Effector CD4-positive, alpha-beta T cell (primary cell): Measurements from ENCODE around the gene NUDT14.

Source experiments
- DNase-seq: peaks from one replicate; pipeline ENCODE4 v3.0.0-alpha.2; 2020

NUDT14 gene

DNA sequence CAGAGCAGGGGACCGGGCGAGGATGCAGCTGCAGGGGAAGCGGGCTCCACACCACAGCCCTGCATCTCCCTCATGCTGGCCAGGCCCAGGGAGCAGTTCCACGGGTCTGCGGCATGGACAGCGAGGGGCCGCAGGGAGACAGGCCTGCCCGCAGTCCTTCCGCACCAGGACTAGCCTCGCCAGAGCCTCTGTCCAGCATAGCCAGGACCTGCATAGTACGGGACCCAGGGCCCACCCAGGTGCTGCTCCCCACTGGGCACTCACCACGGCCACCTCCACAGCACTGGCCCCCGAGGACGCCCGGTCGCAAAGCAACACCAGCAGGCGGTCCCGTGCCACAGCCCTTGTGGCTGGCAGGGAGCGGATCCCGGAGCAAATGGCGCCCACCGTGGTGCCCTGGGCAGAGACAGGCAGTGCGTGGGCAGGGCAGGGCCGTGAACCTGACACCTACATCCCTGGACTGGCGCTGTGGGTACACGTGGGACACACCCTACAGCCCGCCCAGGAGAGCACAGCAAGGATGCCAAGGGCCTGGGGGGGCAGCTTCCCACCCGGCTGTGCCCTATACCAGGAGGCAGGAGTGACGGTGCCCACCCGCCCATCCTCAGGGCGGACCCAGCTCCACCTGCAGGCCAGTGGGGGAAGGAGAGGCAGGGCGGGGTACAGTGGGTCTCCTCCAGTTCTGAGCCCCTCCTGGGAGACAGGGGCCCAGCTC, 36.3 kb downstream of the NUDT14 start:
- no peak for DNase-seq

DNA sequence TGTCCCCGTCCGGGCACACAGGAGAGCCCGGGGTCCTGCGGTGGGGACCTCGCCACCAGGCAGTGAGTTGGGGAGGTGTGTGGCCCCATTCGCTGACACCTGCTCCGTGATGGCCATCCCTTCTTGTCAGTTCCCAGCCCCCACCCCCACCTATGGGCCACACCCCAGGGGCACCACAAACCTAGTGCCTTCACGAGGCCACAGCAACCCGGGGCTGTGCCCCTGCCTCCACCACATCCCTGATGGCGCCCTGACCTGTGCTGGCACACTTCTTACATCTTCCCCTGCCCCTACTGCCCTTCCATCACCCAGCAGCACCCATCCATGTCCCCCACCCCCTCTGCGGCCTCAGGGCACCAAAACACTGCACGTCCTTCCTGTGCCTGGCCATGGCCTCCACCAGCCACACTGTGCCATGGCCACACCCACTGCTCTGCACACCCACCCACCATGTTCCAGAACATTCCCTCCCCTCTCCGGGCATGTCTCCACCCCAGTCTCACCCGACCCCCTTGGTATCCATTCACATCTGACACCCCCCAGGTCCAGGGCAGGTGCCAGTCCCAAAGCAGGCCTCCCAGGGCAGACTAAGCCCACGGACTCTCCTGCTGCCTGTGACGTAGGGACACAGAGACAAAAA, 37.0 kb downstream of the NUDT14 start:
- DNase-seq, result no peak

GRCh38 chr14:105143451-105144025, 37.6 kb downstream of the NUDT14 start:
- no peak for DNase-seq

GRCh38 chr14:105142651-105143450, 38.3 kb downstream of the NUDT14 start:
- DNase-seq, result no peak

DNA sequence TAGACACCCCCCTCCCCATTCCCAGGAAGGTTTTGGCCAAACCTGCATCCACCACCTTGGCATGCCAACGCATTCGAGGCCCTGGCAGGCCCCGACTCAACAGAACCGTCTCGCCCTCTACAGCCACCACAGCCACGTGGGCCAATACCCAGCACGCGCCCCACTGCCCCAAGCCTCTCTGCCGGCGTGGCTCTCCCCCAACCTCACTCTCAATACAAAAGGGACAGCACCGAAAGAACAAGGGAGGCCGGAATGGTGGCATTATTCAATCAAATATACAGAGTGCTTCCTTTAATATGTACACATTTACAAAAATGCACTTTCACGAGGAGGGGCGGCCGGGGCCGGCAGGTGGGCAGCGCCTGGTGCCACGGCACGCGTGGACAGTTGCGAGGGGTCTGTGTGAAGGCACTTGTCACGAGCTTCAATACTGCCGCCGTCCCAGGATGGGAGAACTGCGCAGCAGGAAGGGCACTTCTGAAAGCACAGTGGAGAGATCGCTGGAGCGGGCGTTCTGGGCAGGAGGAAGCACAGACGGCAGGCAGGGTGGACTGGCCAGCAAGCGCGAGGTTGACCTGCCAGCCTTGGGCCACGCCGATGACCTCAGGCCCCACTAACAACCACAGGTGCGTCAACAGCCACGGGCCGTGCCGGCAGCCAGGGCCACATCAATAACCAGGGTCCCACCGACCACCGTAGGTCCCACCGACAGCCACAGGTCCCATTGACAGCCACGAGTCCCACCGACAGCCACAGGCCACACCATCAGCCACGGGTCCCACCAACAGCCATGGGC, 39.4 kb downstream of the NUDT14 start:
- DNase-seq, result no peak

GRCh38 chr14:105141026-105141425, 40.1 kb downstream of the NUDT14 start:
- DNase-seq, result no peak

- DNase-seq, result no peak
Measured at GRCh38 chr14:105140581-105140980, 40.5 kb downstream of the NUDT14 start.

DNA sequence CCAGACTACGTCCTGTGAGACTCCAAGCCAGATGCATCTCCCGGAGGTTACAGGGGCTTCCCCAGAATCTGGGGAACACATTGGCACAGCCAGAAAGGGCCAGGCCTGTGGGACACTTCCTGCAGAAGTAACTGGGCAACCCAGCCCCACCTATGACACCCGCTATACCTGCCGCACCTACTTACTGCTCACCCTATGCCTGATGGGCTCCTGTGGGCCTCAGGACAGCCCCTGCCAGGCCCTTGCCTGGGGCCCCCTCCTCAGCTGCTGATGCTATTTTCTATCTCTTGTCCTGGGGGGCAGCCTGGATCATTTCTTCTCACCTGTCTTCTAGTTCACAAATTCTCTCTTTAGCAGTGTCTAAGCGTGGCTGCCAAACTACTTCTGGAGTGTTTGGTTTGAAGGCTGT, 41.3 kb downstream of the NUDT14 start:
- no peak for DNase-seq

- DNase-seq, result no peak
Measured at GRCh38 chr14:105139212-105139825, 41.8 kb downstream of the NUDT14 start.

DNA sequence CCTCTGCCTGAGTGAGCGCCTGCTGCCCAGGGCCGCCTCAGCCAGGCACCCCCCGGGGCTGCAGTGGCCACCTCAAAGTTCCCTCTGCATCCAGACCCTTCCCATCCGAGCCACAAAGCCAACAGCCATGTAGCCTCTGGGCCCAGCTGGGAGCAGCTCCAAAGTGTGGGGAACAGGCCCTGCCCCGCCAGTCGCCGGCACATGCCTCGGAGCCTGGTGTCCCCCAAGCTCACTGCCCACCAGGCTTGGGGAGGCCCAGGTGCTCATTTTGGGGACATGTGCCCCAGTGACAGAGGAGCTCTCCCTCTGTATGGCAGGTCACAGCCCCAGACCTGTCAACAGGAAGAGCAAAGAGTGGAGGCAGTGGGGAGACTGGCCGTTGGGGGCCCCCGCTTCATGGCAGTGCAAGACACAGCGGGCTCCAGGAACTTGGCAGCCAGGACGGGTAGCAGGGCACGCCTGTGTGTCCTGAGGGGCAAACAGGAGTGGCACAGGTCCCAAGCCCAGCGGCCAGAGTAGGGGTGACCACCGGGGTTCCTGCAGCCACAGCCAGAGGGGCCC, 42.5 kb downstream of the NUDT14 start:
- no peak for DNase-seq

- no peak for DNase-seq
Measured at GRCh38 chr14:105138021-105138541, 43.0 kb downstream of the NUDT14 start.

- no peak for DNase-seq
Measured at GRCh38 chr14:105137481-105138020, 43.6 kb downstream of the NUDT14 start.

- no peak for DNase-seq
Measured at GRCh38 chr14:105136401-105137322, 44.5 kb downstream of the NUDT14 start.

DNA sequence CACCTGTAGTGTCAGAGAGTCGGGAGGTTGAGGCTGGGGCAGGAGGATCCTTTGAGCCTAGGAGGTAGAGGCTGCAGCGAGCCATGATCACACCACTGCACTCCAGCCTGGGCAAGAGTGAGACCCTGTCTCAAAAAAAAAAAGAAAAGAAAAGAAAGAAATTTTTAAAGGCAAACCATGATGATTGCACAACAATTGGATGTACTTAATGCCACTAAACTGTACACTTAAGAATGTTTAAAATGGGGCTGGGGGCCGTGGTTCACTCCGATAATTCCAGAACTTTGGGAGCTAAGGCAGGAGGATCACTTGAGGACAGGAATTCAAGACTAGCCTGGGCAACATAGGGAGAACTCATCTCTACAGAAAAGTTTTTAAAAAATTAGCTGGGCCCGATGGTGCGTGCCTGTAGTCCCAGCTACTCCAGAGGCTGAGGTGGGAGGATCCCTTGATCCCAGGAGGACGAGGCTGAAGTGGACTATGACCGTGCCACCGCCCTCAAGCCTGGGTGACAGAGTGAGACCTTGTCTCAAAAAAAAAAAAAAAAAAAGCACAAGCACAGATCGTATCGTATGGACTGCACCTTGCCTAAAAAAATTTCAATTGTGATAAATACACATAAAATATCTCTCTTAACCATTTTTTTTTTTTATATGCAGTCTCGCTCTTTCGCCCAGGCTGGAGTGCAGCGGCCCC, 45.3 kb downstream of the NUDT14 start:
- DNase-seq, result no peak

DNA sequence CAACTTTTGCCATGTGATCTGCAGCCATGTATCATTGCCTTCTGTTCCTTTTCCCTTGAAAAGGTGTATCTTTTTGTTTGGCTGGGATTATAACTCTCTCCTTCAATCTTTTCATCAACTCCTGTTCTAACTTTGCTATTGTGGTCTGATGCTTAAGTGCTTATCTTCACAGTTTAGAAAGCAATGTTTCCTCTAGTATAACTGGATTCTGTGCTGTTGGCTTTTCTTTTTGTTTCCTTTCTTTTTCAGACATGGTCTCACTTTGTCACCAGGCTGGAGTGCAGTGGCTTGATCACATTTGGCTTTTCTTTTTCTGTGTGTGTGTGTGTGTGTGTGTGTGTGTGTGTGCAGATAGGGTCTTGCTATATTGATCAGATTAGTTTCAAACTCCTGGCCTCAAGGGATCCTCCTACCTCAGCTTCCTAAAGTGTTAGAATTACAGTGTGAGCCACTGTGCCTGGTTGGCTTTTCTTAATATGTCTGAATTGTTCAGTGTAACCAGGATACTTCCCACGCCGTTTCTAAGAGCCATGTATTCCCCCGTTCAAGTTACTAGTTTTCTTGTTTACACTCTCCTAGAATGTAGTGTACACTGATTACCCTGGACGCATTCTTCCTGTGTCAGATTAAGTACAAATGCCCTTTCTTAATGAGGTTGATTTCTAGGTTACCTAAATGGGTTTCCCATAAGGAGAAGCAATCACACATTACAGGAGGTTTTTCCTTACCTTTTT, 48.0 kb downstream of the NUDT14 start:
- DNase-seq, result no peak

GRCh38 chr14:105131241-105131640, 49.9 kb downstream of the NUDT14 start:
- DNase-seq, result no peak

- DNase-seq, result no peak
Measured at GRCh38 chr14:105128059-105128458, 53.1 kb downstream of the NUDT14 start.

DNA sequence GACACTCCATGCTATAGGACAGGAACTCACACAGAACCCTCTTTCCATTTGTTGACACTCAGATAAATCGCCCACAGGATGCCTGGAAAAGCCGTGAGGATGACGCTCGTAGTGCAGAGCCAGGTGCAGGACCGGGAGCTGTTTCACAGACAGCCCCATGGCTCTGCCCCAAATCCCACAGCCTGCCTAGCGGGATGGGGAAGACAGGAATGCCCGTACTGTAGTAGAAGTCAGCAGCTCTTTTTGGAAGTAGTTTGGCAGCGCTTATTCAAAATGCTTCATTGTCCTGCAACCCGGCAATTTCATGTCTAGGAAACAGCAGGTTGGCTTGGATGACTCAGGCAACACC, 54.2 kb downstream of the NUDT14 start:
- no peak for DNase-seq
